ENCODE measurements around the gene GSG1. TPM values are rescaled to one million over a fixed set of nuclear protein-coding genes. Genes with fewer than 3 reads are reported as not detected.

GSG1 gene
- total RNA-seq, 1 donor from 2014 or later = 6.8 TPM

DNA sequence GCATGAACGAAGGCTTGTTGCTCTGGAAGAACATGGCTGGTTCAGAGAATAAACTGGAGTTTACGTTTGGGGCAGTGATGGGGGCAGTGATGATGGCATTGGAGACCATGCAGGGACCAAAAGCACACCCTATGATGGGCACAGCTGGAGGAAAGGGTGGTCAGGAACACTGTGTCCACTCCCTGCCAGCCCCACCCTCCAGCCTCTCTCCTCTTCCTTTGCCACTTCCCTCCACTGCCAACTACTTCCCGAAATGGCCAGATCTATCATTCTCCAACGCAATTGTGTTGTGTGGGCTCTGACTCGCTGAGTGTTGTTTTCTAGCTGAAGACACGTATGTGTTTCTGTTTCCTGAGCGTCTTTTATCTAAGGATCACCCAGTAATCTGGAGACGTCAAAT is 39.3 kb upstream of the GSG1 start:
- no peak overlapping the region for H3K4me3 ChIP-seq (ENCODE audit: low read length in 3 of 3)
- no peaks in the 10 kb centered on the region for H3K27me3 ChIP-seq (ENCODE audit: control insufficient read depth in 3 of 3, insufficient read depth in 3 of 3, low read length in 3 of 3)
- H3K4me1 ChIP-seq (ENCODE audit: control insufficient read depth in 3 of 3, insufficient read depth in 3 of 3, low read length in 3 of 3) = peaks cover 0 to 3% (median 0%) of the 10 kb centered on the region in 3 donors

DNA sequence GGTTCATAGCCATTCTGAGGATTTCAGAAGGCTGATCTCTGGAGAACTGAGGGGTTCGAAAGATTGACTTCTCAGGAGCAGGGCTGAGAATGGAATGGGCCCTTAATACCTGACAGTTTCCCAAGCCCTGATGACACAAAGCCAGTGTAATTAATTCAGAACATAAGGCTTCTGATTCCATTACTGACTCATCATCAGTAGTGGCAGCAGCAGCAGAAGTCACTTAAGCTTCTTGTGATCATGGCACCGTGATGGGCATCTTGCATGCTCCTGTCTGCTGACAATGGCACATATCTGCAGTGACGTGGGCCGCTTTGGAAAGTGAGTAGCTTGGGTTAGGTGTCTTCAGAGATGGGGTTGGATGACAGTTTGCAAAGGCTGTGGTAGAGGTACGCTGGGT is 38.2 kb upstream of the GSG1 start:
- H3K4me3 ChIP-seq (ENCODE audit: low read length in 3 of 3) = no peak overlapping the region
- H3K9ac ChIP-seq (ENCODE audit: low read depth in 1 of 3, low read length in 3 of 3) = no peak overlapping the region
- no peaks in the 10 kb centered on the region for H3K9me3 ChIP-seq (ENCODE audit: control insufficient read depth in 3 of 3, low read length in 3 of 3)
- H3K27me3 ChIP-seq (ENCODE audit: control insufficient read depth in 3 of 3, insufficient read depth in 3 of 3, low read length in 3 of 3) = no peaks in the 10 kb centered on the region
- H3K36me3 ChIP-seq (ENCODE audit: control insufficient read depth in 3 of 3, insufficient read depth in 3 of 3, low read length in 3 of 3) = no peaks in the 10 kb centered on the region
- H3K4me1 ChIP-seq (ENCODE audit: control insufficient read depth in 3 of 3, insufficient read depth in 3 of 3, low read length in 3 of 3) = peaks cover 0 to 3% (median 0%) of the 10 kb centered on the region in 3 donors
- no peak overlapping the region for H3K27ac ChIP-seq (ENCODE audit: low read depth, low read length)

More for the DNA sequence above, 39.3 kb upstream of the GSG1 start:
- Histone ChIP-seq H3K27ac (ENCODE audit: low read depth, low read length) (no peak overlapping the region), H3K9me3 (ENCODE audit: control insufficient read depth in 3 of 3, low read length in 3 of 3) (no peaks in the 10 kb centered on the region), H3K36me3 (ENCODE audit: control insufficient read depth in 3 of 3, insufficient read depth in 3 of 3, low read length in 3 of 3) (no peaks in the 10 kb centered on the region), H3K9ac (ENCODE audit: low read depth in 1 of 3, low read length in 3 of 3) (no peak overlapping the region)

DNA sequence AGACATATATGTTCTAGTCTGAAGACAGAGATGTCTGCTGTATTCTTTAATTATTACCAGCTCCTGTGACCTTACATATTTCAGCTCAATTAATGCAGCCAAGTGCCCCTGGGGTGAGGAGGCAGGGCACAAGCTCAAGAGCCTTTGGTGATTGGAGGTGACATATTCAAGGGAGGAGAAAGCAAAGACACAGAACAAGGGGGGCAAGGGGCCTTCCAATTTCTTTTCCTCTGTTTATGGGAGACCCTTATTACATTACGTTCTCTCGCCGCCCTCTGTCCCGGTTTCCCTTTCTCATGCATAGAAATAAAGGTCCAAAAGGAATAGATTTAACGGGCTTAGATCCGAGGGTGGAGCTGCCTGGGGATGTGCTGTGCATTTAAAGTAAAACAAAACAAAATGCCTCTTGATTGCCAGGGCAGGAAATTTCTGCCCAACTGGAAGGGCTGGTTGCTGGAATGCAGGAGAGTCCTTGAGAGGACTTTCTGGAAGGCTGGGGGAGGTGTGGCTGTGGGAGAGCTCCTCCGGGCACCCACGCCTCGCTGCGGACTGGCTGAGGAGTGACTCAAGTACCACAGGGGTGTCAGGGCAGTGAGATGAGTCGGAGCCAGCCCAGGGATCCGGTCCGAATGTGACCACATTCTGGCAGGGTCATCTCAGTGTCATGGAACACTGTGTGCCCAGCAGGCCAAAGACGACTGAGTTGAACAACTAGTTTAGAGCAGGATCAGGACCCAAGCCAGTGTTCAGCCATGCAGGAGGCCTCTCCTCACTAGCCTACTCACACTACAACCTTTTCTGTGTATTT is 32.1 kb upstream of the GSG1 start:
- H3K27me3 ChIP-seq (ENCODE audit: control insufficient read depth in 3 of 3, insufficient read depth in 3 of 3, low read length in 3 of 3) = no peaks in the 10 kb centered on the region
- no peak overlapping the region for H3K9ac ChIP-seq (ENCODE audit: low read depth in 1 of 3, low read length in 3 of 3)
- no peaks in the 10 kb centered on the region for H3K9me3 ChIP-seq (ENCODE audit: control insufficient read depth in 3 of 3, low read length in 3 of 3)
- H3K36me3 ChIP-seq (ENCODE audit: control insufficient read depth in 3 of 3, insufficient read depth in 3 of 3, low read length in 3 of 3) = no peaks in the 10 kb centered on the region
- no peak overlapping the region for H3K27ac ChIP-seq (ENCODE audit: low read depth, low read length)
- no peak overlapping the region for H3K4me3 ChIP-seq (ENCODE audit: low read length in 3 of 3)
- H3K4me1 ChIP-seq (ENCODE audit: control insufficient read depth in 3 of 3, insufficient read depth in 3 of 3, low read length in 3 of 3) = no peaks in the 10 kb centered on the region

DNA sequence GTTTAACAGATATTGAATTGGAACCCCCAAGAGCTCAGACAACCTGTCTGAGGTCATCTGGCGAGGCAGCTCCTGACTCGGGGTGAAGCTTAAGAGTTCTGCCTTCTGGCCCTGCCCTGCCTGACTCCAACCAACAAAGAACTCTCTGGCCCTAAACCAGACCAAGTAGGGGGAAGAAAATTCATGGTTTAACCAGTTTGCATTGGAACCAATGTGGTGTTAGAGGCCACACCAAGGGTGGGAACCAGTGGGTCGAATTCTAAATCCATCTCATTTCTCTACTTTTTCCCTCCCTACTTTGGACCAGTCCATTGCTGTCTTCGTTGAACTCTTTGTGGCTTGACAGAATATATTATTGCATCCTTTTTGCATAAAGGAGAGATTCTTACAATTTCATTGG is 30.4 kb upstream of the GSG1 start:
- Histone ChIP-seq H3K9me3 (ENCODE audit: control insufficient read depth in 3 of 3, low read length in 3 of 3) (no peaks in the 10 kb centered on the region), H3K27me3 (ENCODE audit: control insufficient read depth in 3 of 3, insufficient read depth in 3 of 3, low read length in 3 of 3) (no peaks in the 10 kb centered on the region), H3K9ac (ENCODE audit: low read depth in 1 of 3, low read length in 3 of 3) (no peak overlapping the region), H3K27ac (ENCODE audit: low read depth, low read length) (no peak overlapping the region), H3K36me3 (ENCODE audit: control insufficient read depth in 3 of 3, insufficient read depth in 3 of 3, low read length in 3 of 3) (no peaks in the 10 kb centered on the region), H3K4me3 (ENCODE audit: low read length in 3 of 3) (no peak overlapping the region), H3K4me1 (ENCODE audit: control insufficient read depth in 3 of 3, insufficient read depth in 3 of 3, low read length in 3 of 3) (no peaks in the 10 kb centered on the region)

DNA sequence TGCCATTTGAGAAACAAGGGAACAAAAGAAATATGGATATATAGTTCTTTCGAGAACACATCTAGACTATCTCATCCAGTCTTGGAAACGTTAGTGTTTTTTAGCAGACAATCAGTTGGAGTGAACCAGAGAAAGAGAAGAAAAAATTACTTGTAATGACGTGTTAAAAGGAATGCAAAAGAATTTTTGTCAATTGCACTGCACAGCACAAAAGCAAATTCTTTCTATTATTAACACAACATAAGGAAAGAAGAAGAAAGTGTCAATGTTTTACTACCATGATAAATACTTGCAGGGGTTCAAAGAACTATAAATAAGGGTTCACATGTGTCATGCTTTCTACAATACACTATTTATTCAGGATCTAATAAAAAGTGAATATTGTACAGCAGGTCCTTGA is 27.5 kb upstream of the GSG1 start:
- Histone ChIP-seq H3K36me3 (ENCODE audit: control insufficient read depth in 3 of 3, insufficient read depth in 3 of 3, low read length in 3 of 3) (no peaks in the 10 kb centered on the region), H3K27ac (ENCODE audit: low read depth, low read length) (no peak overlapping the region), H3K27me3 (ENCODE audit: control insufficient read depth in 3 of 3, insufficient read depth in 3 of 3, low read length in 3 of 3) (no peaks in the 10 kb centered on the region), H3K9ac (ENCODE audit: low read depth in 1 of 3, low read length in 3 of 3) (no peak overlapping the region), H3K4me1 (ENCODE audit: control insufficient read depth in 3 of 3, insufficient read depth in 3 of 3, low read length in 3 of 3) (no peaks in the 10 kb centered on the region), H3K9me3 (ENCODE audit: control insufficient read depth in 3 of 3, low read length in 3 of 3) (no peaks in the 10 kb centered on the region), H3K4me3 (ENCODE audit: low read length in 3 of 3) (no peak overlapping the region)

DNA sequence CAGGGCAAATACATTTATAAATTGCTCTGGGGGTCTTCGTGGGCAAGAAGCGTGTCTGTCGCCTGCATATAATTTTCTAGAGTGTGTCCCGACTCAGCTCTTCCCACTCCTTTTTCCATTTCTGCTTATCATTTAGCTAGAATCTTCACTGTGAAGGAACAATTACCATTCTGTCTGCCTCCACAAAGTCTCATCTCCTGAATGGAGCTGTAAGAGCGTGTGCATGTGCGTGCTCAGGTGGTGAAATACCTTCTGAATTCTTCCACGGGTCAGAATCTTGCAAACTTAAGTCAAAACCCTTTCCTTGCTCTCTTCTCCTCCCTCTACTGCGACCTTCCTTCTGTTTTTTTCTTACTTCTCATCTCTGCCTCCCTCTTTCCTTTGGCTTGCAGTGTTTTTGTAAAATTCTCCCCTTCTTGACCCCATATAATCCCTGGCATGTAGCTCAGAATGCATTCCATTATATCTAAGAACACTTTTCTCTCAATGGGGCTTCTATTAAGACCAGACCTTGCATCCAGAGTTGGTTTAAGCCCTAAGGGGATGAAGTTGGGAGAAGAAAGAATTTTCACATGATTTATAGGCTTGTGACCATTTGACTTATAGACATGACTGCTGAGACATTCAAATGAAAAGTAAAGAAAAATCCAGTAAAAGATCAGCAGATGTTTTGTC is 25.0 kb upstream of the GSG1 start:
- no peak overlapping the region for H3K9ac ChIP-seq (ENCODE audit: low read depth in 1 of 3, low read length in 3 of 3)
- H3K4me3 ChIP-seq (ENCODE audit: low read length in 3 of 3) = no peak overlapping the region
- H3K36me3 ChIP-seq (ENCODE audit: control insufficient read depth in 3 of 3, insufficient read depth in 3 of 3, low read length in 3 of 3) = no peaks in the 10 kb centered on the region

DNA sequence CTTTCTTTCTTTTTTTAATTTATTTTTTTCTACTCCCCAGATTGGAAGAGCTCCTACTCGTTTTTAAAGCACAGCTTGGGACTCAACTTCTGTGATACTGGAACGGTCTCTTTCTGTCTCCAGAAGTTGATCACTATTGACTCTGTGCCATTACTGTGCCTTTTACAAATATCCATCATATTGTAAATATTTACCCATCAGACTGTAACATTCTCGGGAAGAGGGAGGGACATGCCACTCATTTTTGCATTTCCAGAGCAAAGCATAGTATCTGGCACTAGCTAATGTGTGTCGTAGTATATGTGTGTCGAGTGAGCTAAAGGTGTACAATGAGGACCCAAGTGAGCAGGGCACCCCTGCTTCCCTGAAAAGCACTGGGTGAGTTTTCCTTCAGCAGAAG is 24.0 kb upstream of the GSG1 start:
- H3K4me1 ChIP-seq (ENCODE audit: control insufficient read depth in 3 of 3, insufficient read depth in 3 of 3, low read length in 3 of 3) = no peaks in the 10 kb centered on the region
- H3K36me3 ChIP-seq (ENCODE audit: control insufficient read depth in 3 of 3, insufficient read depth in 3 of 3, low read length in 3 of 3) = no peaks in the 10 kb centered on the region
- no peak overlapping the region for H3K9ac ChIP-seq (ENCODE audit: low read depth in 1 of 3, low read length in 3 of 3)
- no peaks in the 10 kb centered on the region for H3K27me3 ChIP-seq (ENCODE audit: control insufficient read depth in 3 of 3, insufficient read depth in 3 of 3, low read length in 3 of 3)
- H3K9me3 ChIP-seq (ENCODE audit: control insufficient read depth in 3 of 3, low read length in 3 of 3) = no peaks in the 10 kb centered on the region
- no peak overlapping the region for H3K4me3 ChIP-seq (ENCODE audit: low read length in 3 of 3)
- H3K27ac ChIP-seq (ENCODE audit: low read depth, low read length) = no peak overlapping the region

More for the DNA sequence above, 25.0 kb upstream of the GSG1 start:
- no peaks in the 10 kb centered on the region for H3K27me3 ChIP-seq (ENCODE audit: control insufficient read depth in 3 of 3, insufficient read depth in 3 of 3, low read length in 3 of 3)
- H3K27ac ChIP-seq (ENCODE audit: low read depth, low read length) = no peak overlapping the region
- no peaks in the 10 kb centered on the region for H3K9me3 ChIP-seq (ENCODE audit: control insufficient read depth in 3 of 3, low read length in 3 of 3)
- H3K4me1 ChIP-seq (ENCODE audit: control insufficient read depth in 3 of 3, insufficient read depth in 3 of 3, low read length in 3 of 3) = no peaks in the 10 kb centered on the region

DNA sequence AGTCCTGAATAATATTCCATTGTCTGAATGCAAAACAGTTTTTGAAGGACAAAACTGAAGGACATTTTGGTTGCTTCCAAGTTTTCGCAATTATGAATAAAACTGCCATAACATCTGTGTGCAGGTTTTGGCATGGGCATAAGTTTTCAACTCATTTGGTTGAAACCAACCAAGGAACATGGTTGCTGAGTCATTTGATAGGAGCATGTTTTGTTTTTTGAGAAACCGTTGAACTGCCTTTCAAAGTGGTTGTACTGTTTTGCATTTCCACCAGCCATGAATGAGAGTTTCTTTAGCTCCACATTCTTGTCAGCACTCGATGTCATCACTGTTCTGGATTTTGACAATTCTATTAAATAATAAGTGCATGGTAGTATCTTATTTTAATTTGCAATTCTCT is 23.0 kb upstream of the GSG1 start:
- no peaks in the 10 kb centered on the region for H3K27me3 ChIP-seq (ENCODE audit: control insufficient read depth in 3 of 3, insufficient read depth in 3 of 3, low read length in 3 of 3)
- H3K4me1 ChIP-seq (ENCODE audit: control insufficient read depth in 3 of 3, insufficient read depth in 3 of 3, low read length in 3 of 3) = no peaks in the 10 kb centered on the region
- H3K27ac ChIP-seq (ENCODE audit: low read depth, low read length) = no peak overlapping the region
- no peak overlapping the region for H3K9ac ChIP-seq (ENCODE audit: low read depth in 1 of 3, low read length in 3 of 3)
- no peak overlapping the region for H3K4me3 ChIP-seq (ENCODE audit: low read length in 3 of 3)
- H3K36me3 ChIP-seq (ENCODE audit: control insufficient read depth in 3 of 3, insufficient read depth in 3 of 3, low read length in 3 of 3) = no peaks in the 10 kb centered on the region
- no peaks in the 10 kb centered on the region for H3K9me3 ChIP-seq (ENCODE audit: control insufficient read depth in 3 of 3, low read length in 3 of 3)

DNA sequence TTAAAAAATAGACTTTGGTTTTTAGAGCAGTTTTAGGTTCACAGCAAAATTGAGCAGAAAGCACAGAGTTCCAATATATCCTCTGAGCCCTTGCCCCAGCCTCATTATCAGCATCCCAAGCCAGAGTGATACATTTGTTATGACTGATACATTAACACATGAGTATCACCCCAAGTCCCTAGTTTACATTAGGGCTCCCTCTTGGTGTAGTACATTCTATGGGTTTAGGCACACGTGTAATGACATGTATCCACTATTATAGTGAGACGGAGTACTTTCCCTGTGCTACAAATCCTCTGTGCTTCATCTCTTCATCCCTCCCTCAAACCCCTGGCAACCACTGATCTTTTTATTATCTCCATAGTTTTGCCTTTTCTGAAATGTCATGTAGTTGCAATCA is 22.5 kb upstream of the GSG1 start:
- Histone ChIP-seq H3K36me3 (ENCODE audit: control insufficient read depth in 3 of 3, insufficient read depth in 3 of 3, low read length in 3 of 3) (no peaks in the 10 kb centered on the region), H3K9me3 (ENCODE audit: control insufficient read depth in 3 of 3, low read length in 3 of 3) (no peaks in the 10 kb centered on the region), H3K27me3 (ENCODE audit: control insufficient read depth in 3 of 3, insufficient read depth in 3 of 3, low read length in 3 of 3) (no peaks in the 10 kb centered on the region), H3K4me1 (ENCODE audit: control insufficient read depth in 3 of 3, insufficient read depth in 3 of 3, low read length in 3 of 3) (no peaks in the 10 kb centered on the region), H3K4me3 (ENCODE audit: low read length in 3 of 3) (no peak overlapping the region), H3K9ac (ENCODE audit: low read depth in 1 of 3, low read length in 3 of 3) (no peak overlapping the region), H3K27ac (ENCODE audit: low read depth, low read length) (no peak overlapping the region)

DNA sequence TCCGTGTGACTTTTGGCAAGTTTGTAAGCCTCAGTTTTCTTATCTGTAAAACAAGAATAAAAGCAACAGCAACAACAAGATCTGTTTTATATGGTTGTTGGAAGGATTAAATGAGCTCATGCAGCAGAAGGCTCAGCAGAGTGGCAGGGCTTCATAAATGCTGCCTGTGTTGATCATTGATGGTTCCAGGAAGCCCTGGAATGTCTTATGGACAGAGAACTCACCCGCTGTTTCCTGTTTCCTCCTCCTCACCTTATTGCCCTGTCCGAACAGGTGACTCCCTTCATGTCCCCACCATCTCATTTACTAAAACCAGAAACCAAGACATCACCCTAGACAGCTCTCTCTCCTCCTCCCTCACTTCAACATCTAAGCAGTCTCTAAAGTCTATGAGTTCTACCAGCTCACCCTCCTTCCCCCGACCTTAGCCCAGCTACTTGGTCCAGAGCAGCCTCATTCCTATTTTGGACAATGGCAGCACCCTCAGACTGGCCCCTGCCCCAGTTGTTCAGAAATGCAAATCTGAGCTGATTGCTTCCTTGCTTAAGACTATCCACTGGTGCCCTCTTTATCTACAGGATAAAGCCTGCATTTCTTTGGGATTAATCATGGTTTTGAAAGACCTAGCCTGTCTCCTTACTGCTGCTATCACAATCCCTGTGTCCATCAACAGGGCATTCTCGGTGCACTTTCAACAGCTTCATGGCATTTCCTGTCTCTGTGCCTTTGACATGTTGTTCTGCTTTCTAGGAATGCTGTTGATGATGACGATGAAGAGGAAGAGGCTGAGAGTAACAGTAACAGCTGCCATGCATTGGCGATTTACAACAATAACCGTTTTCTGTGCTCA is 21.4 kb upstream of the GSG1 start:
- H3K27ac ChIP-seq (ENCODE audit: low read depth, low read length) = no peak overlapping the region
- H3K4me1 ChIP-seq (ENCODE audit: control insufficient read depth in 3 of 3, insufficient read depth in 3 of 3, low read length in 3 of 3) = no peaks in the 10 kb centered on the region
- no peaks in the 10 kb centered on the region for H3K9me3 ChIP-seq (ENCODE audit: control insufficient read depth in 3 of 3, low read length in 3 of 3)
- no peaks in the 10 kb centered on the region for H3K27me3 ChIP-seq (ENCODE audit: control insufficient read depth in 3 of 3, insufficient read depth in 3 of 3, low read length in 3 of 3)
- H3K36me3 ChIP-seq (ENCODE audit: control insufficient read depth in 3 of 3, insufficient read depth in 3 of 3, low read length in 3 of 3) = no peaks in the 10 kb centered on the region
- no peak overlapping the region for H3K4me3 ChIP-seq (ENCODE audit: low read length in 3 of 3)
- H3K9ac ChIP-seq (ENCODE audit: low read depth in 1 of 3, low read length in 3 of 3) = no peak overlapping the region

All from skeletal muscle tissue (tissue), 4 donors.